GM12878 (cell line): Measurements from ENCODE around the gene CCNC. TPM values are rescaled to one million over a fixed set of nuclear protein-coding genes. Genes with fewer than 3 reads are reported as not detected.

ENCODE experiments used
- BHLHE40 ChIP-seq, 2 experiments: fragments of 450-650 bp in 1 of 2; IDR thresholded peaks; 2 replicates each; pipeline ENCODE4 v1.6.1; 2011 to 2017; ENCODE audit warnings: low read depth in 2 of 2, borderline replicate concordance in 1 of 2, improper control_type of control experiment in 1 of 2, low read length in 1 of 2, mild to moderate bottlenecking in 1 of 2
- CBX5 ChIP-seq: sonication (generic); IDR thresholded peaks from 2 replicates; pipeline ENCODE4 v1.6.1; 2016; ENCODE audit warnings: low read depth, moderate library complexity, mild to moderate bottlenecking, inconsistent platforms
- CREB1 ChIP-seq: IDR thresholded peaks from 2 replicates; pipeline ENCODE4 v1.6.1; 2012; ENCODE audit warnings: low read depth, mild to moderate bottlenecking, inconsistent platforms
- CTCF ChIP-seq, 3 experiments: IDR thresholded peaks in 2 of 3; conservative IDR thresholded peaks in 1 of 3; 2 replicates each; pipeline ENCODE4 v1.5.1; 2011; ENCODE audit warnings: low read depth in 3 of 3, low read length in 3 of 3, mild to moderate bottlenecking in 3 of 3, control low read depth in 2 of 3, moderate library complexity in 2 of 3, inconsistent platforms in 1 of 3, mixed read lengths in 1 of 3; ENCODE audit not compliant: control insufficient read depth in 2 of 3, insufficient read depth in 1 of 3; ENCODE audit errors: extremely low read depth in 1 of 3
- NR2F1 ChIP-seq: fragments of 450-650 bp; conservative IDR thresholded peaks from 2 replicates; pipeline ENCODE4 v1.6.1; 2017; ENCODE audit warnings: mild to moderate bottlenecking
- POLR2AphosphoS5 ChIP-seq: IDR thresholded peaks from 2 replicates; pipeline ENCODE4 v1.6.1; 2011; ENCODE audit warnings: mild to moderate bottlenecking, low read length, inconsistent platforms
- POU2F2 ChIP-seq: IDR thresholded peaks from 3 replicates; pipeline ENCODE4 v1.6.1; 2011; ENCODE audit warnings: low read depth, mild to moderate bottlenecking, low read length, borderline replicate concordance
- SIN3A ChIP-seq: IDR thresholded peaks from 2 replicates; pipeline ENCODE4 v1.6.1; 2012; ENCODE audit warnings: low read depth, low read length, improper control_type of control experiment
- SKIL ChIP-seq: fragments of 450-650 bp; IDR thresholded peaks from 2 replicates; pipeline ENCODE4 v1.6.1; 2017; ENCODE audit warnings: mild to moderate bottlenecking, low read depth, inconsistent platforms; ENCODE audit not compliant: poor library complexity, severe bottlenecking
- SPI1 ChIP-seq: IDR thresholded peaks from 2 replicates; pipeline ENCODE4 v1.6.1; 2011; ENCODE audit warnings: low read depth, mild to moderate bottlenecking, low read length, moderate library complexity, borderline replicate concordance; ENCODE audit not compliant: insufficient read depth
- STAT1 ChIP-seq: fragments of 450-650 bp; conservative IDR thresholded peaks from 2 replicates; pipeline ENCODE4 v1.6.1; 2014; ENCODE audit warnings: antibody characterized with exemption, mild to moderate bottlenecking
- TAF1 ChIP-seq: IDR thresholded peaks from 2 replicates; pipeline ENCODE4 v1.6.1; 2011; ENCODE audit warnings: mild to moderate bottlenecking, low read depth, low read length, borderline replicate concordance
- TBL1XR1 ChIP-seq: IDR thresholded peaks from 2 replicates; pipeline ENCODE4 v1.6.1; 2012; ENCODE audit warnings: low read depth, low read length, improper control_type of control experiment
- ZBTB11 ChIP-seq: fragments of 450-650 bp; formaldehyde crosslinking; IDR thresholded peaks from 2 replicates; pipeline ENCODE4 v1.5.0; 2022; ENCODE audit warnings: mild to moderate bottlenecking, missing genetic modification characterization
- ZBTB40 ChIP-seq: fragments of 450-650 bp; IDR thresholded peaks from 2 replicates; pipeline ENCODE4 v1.6.1; 2016; ENCODE audit warnings: mild to moderate bottlenecking, moderate library complexity, borderline replicate concordance
- ZNF207 ChIP-seq: fragments of 450-650 bp; IDR thresholded peaks from 2 replicates; pipeline ENCODE4 v1.6.1; 2014; ENCODE audit warnings: antibody characterized with exemption, mild to moderate bottlenecking, borderline replicate concordance
- ZNF622 ChIP-seq: fragments of 450-650 bp; IDR thresholded peaks from 2 replicates; pipeline ENCODE4 v1.6.1; 2017; ENCODE audit warnings: mild to moderate bottlenecking, inconsistent platforms
- polyA plus RNA-seq, 11 experiments: library from polyadenylated mRNA; depleted of rRNA in 4 of 11; unstranded in 6 of 11; stranded (reverse) in 5 of 11; fragments of >200 nt; fragmentation: Nextera tagmentation in 4 of 11; fragmentation: Illumina TruSeq in 1 of 11; extraction: Ambion mirVana in 4 of 11; extraction: Trizol in 1 of 11; gene quantifications; 1 replicate in 1 of 11; 2 replicates in 10 of 11; pipeline versions ENCODE4 v1.2.1 to v1.2.3, GENCODE V29; 2011 to 2016; ENCODE audit warnings: inconsistent platforms in 2 of 11, missing spikeins in 2 of 11, low read depth in 1 of 11
- total RNA-seq, 4 experiments: library from RNA; depleted of rRNA in 3 of 4; stranded (reverse); fragments of >200 nt in 3 of 4; fragmentation: Illumina TruSeq in 1 of 4; extraction: Trizol in 1 of 4; gene quantifications; 2 replicates each; pipeline versions ENCODE4 v1.2.1 to v1.2.3, GENCODE V29; 2013 to 2021

CCNC gene
- total and polyA plus RNA-seq, 10 of the 15 experiments (the other 5 are each of a cell fraction or from before 2014, with no cell fraction given): 68.5 to 168 (median 99.4) TPM

- TF ChIP-seq SKIL (no peak), BHLHE40 (IDR thresholded peaks at IDR 0.05; ENCODE audit: borderline replicate concordance in 1 of 2, low read depth in 2 of 2, low read length in 1 of 2) (peak; percentile 38 to 49; a peak in 2 of 4 replicates), NR2F1 (peak; percentile 53), TBL1XR1 (no peak), STAT1 (no peak), POLR2AphosphoS5 (peak; percentile 91), SPI1 (peak; percentile 79), SIN3A (0 out of 2 replicates have a peak, but pooled peaks have one; percentile 57), ZBTB11 (CRISPR knock-in tag) (peak; percentile 45; the same call in 1 of the 2 replicates), ZBTB40 (peak; percentile 57), ZNF622 (no peak), CTCF (IDR thresholded peaks at IDR 0.05 in 2 of 3, conservative IDR thresholded peaks at IDR 0.05 in 1 of 3; ENCODE audit: control insufficient read depth in 2 of 3, extremely low read depth in 1 of 3, insufficient read depth in 1 of 3, low read depth in 3 of 3, low read length in 3 of 3) (peak; percentile 76 to 91 (median 80)), CBX5 (0 out of 2 replicates have a peak, but pooled peaks have one; percentile 43), POU2F2 (peak; percentile 83; the same call in 2 of the 3 replicates), TAF1 (peak; percentile 71; the same call in 1 of the 2 replicates), CREB1 (peak; percentile 61), ZNF207 (no peak)
These were observed 47.4 kb downstream of the CCNC start (continued) for GRCh38 chr6:99520855-99521632.
